GM10266 (cell line): Measurements from ENCODE around the gene APBA1.

Experiments used
- DNase-seq: peaks from one replicate; pipeline ENCODE4 v3.0.0; 2012; ENCODE audit errors: extremely low spot score
- TF ChIP-seq, protein P1 (sequence below): IDR thresholded peaks from 2 replicates; pipeline ENCODE4 v1.5.1; 2012; ENCODE audit warnings: mild to moderate bottlenecking, low read depth; ENCODE audit not compliant: control insufficient read depth, insufficient read depth; ENCODE audit errors: missing control alignments

The APBA1 gene

GRCh38 chr9:69454321-69454720, 217.8 kb downstream of the APBA1 start:
- TF ChIP-seq, protein P1, sequence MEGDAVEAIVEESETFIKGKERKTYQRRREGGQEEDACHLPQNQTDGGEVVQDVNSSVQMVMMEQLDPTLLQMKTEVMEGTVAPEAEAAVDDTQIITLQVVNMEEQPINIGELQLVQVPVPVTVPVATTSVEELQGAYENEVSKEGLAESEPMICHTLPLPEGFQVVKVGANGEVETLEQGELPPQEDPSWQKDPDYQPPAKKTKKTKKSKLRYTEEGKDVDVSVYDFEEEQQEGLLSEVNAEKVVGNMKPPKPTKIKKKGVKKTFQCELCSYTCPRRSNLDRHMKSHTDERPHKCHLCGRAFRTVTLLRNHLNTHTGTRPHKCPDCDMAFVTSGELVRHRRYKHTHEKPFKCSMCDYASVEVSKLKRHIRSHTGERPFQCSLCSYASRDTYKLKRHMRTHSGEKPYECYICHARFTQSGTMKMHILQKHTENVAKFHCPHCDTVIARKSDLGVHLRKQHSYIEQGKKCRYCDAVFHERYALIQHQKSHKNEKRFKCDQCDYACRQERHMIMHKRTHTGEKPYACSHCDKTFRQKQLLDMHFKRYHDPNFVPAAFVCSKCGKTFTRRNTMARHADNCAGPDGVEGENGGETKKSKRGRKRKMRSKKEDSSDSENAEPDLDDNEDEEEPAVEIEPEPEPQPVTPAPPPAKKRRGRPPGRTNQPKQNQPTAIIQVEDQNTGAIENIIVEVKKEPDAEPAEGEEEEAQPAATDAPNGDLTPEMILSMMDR: no peak
- DNase-seq: no peak

- DNase-seq: no peak
- TF ChIP-seq, protein P1: no peak
Observed at GRCh38 chr9:69453746-69454145, 218.4 kb downstream of the APBA1 start.

- TF ChIP-seq, protein P1: no peak
Observed at GRCh38 chr9:69452110-69452782, 219.9 kb downstream of the APBA1 start.

DNA sequence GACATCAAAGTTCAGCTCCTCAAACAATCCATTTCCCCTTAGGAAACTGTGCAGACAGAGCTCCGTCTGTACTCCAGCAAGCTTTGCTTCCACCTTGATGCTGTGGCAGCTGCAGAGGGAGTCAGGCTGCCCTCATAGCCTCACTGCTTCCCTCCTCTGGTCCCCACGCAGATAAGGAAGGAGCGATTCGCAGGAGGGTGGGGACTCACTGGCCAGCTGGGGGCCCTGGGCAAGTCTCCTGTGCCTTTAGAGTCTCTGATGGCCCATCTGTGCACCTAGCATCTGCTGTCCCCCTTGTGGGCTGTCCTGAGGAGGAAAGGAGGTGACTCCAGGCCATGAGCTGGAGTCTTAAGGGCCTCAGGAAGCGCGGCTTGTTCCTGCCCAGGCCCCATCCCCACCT, 225.7 kb downstream of the APBA1 start:
- TF ChIP-seq, protein P1: no peak
- no peak for DNase-seq

More at GRCh38 chr9:69452110-69452782, 219.9 kb downstream of the APBA1 start:
- DNase-seq: no peak

- DNase-seq: no peak
- TF ChIP-seq, protein P1: no peak
Observed at GRCh38 chr9:69445251-69445650, 226.9 kb downstream of the APBA1 start.

DNA sequence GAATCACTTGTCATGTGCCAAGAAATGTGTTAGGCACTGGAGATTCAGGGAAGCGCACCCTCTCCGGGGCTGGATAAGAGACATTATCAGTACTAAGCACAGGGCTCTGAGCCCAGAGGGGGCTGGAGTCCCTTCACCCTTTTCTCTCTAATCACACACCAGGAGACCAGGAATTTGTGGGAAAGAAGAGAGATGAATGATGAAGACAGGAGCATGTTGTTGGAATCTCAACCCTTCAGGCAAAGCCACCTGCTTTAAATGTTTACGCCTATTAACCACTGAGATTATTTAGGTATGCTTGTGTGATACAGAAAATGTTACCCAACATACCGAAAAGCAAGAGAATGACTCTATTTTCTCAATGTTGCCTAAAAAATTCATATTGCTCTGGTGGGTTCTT, 227.4 kb downstream of the APBA1 start:
- TF ChIP-seq, protein P1: no peak

DNA sequence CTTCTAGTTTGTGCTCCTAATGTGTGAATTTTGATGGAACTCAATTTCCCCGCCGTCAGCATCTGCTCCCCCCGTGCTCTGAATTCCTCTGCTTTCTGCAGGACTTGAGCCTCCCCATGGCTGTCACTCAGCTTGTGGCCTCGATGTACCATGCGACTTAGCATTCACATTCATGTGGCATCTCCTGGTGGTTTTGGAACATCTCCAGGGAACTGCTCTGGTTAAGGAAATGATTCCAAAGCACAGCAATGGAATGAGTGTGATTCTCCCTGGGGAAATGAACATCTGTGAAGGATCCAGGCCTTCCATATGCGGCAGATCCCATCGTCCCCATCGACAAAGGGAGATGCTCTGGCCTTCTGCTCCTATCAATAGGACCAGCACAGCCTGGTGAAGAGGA, 228.2 kb downstream of the APBA1 start:
- DNase-seq: no peak
- TF ChIP-seq, protein P1: no peak

More for the DNA sequence above, 227.4 kb downstream of the APBA1 start:
- DNase-seq: no peak
